Nephron (organoid): ENCODE results near the gene TSC22D3.
A peak's percentile ranks its signal among the peaks of the same experiment; 100 is the strongest.

Source experiments
- H3K27ac Mint-ChIP-seq, 3 experiments: 2 replicates each; pipeline ENCODE4 v1.8.0; 2020; ENCODE audit warnings: mixed read lengths in 3 of 3, mild to moderate bottlenecking in 2 of 3, moderate library complexity in 1 of 3
- H3K27me3 Mint-ChIP-seq: 2 replicates; pipeline ENCODE4 v1.8.0; 2021; ENCODE audit warnings: low read depth, mild to moderate bottlenecking, moderate library complexity, mixed read lengths
- H3K36me3 Mint-ChIP-seq: 2 replicates; pipeline ENCODE4 v1.8.0; 2020; ENCODE audit warnings: low read depth, mixed read lengths
- H3K4me1 Mint-ChIP-seq: 2 replicates; pipeline ENCODE4 v1.8.0; 2020; ENCODE audit warnings: mixed read lengths
- H3K4me3 Mint-ChIP-seq, 3 experiments: 2 replicates each; pipeline ENCODE4 v1.8.0; 2020; ENCODE audit warnings: mild to moderate bottlenecking in 3 of 3, mixed read lengths in 3 of 3, moderate library complexity in 2 of 3
- H3K9me3 Mint-ChIP-seq: 2 replicates; pipeline ENCODE4 v1.8.0; 2020; ENCODE audit warnings: mixed read lengths
- CTCF ChIP-seq, 3 experiments: fragments of 200-600 bp; sonication (generic); IDR thresholded peaks; one replicate each; pipeline ENCODE4 v1.5.0; 2021; ENCODE audit warnings: antibody characterized with exemption in 3 of 3; ENCODE audit not compliant: unreplicated experiment in 3 of 3

The TSC22D3 gene

GRCh38 chrX:107711521-107712181, 63.9 kb downstream of the TSC22D3 start:
- peak overlapping the region; percentile 74 to 94 (median 92) for H3K27ac Mint-ChIP-seq
- TF ChIP-seq CTCF (IDR thresholded peaks at IDR 0.05; ENCODE audit: unreplicated experiment in 3 of 3) = no peak
- H3K27me3 Mint-ChIP-seq = no peaks in the 10 kb centered on the region
- H3K4me3 Mint-ChIP-seq = peak overlapping the region in 1 of 3 experiments; percentile 25
- peaks cover 32% of the 10 kb centered on the region for H3K36me3 Mint-ChIP-seq
- no peaks in the 10 kb centered on the region for H3K9me3 Mint-ChIP-seq
- peaks cover 60% of the 10 kb centered on the region for H3K4me1 Mint-ChIP-seq

GRCh38 chrX:107710617-107711391, 64.8 kb downstream of the TSC22D3 start:
- TF ChIP-seq CTCF (IDR thresholded peaks at IDR 0.05; ENCODE audit: unreplicated experiment in 3 of 3) = no peak
- Mint-ChIP-seq H3K27me3 (no peaks in the 10 kb centered on the region), H3K9me3 (no peaks in the 10 kb centered on the region), H3K36me3 (peaks cover 29% of the 10 kb centered on the region), H3K27ac (peak overlapping the region; percentile 74 to 94 (median 92)), H3K4me3 (peak overlapping the region; percentile 25 to 49 (median 25)), H3K4me1 (peaks cover 57% of the 10 kb centered on the region)

- H3K4me3 Mint-ChIP-seq = no peak overlapping the region
Observed at GRCh38 chrX:107709266-107709806, 66.3 kb downstream of the TSC22D3 start.

GRCh38 chrX:107708762-107709161, 66.8 kb downstream of the TSC22D3 start:
- no peak for TF ChIP-seq CTCF (IDR thresholded peaks at IDR 0.05; ENCODE audit: unreplicated experiment in 3 of 3)
- H3K36me3 Mint-ChIP-seq = peaks cover 14% of the 10 kb centered on the region
- H3K4me1 Mint-ChIP-seq = peaks cover 50% of the 10 kb centered on the region
- H3K27me3 Mint-ChIP-seq = no peaks in the 10 kb centered on the region
- no peak overlapping the region for H3K4me3 Mint-ChIP-seq
- H3K27ac Mint-ChIP-seq = peak overlapping the region; percentile 55 to 74 (median 71)
- H3K9me3 Mint-ChIP-seq = no peaks in the 10 kb centered on the region

More at GRCh38 chrX:107709266-107709806, 66.3 kb downstream of the TSC22D3 start:
- TF ChIP-seq CTCF (IDR thresholded peaks at IDR 0.05; ENCODE audit: unreplicated experiment in 3 of 3) = no peak
- peak overlapping the region; percentile 55 to 74 (median 71) for H3K27ac Mint-ChIP-seq
- H3K4me1 Mint-ChIP-seq = peaks cover 46% of the 10 kb centered on the region
- no peaks in the 10 kb centered on the region for H3K9me3 Mint-ChIP-seq
- H3K36me3 Mint-ChIP-seq = peaks cover 20% of the 10 kb centered on the region
- H3K27me3 Mint-ChIP-seq = no peaks in the 10 kb centered on the region

GRCh38 chrX:107707866-107708265, 67.7 kb downstream of the TSC22D3 start:
- Mint-ChIP-seq H3K27me3 (no peaks in the 10 kb centered on the region), H3K4me1 (peaks cover 41% of the 10 kb centered on the region), H3K27ac (no peak overlapping the region), H3K36me3 (peaks cover 8% of the 10 kb centered on the region), H3K9me3 (no peaks in the 10 kb centered on the region), H3K4me3 (no peak overlapping the region)
- TF ChIP-seq CTCF (IDR thresholded peaks at IDR 0.05; ENCODE audit: unreplicated experiment in 3 of 3) = no peak
